ENCODE measurements around the gene PRG2.

- TF ChIP-seq POLR2A (IDR thresholded peaks at IDR 0.05): no peak
- no peak for TF ChIP-seq CTCF (IDR thresholded peaks at IDR 0.05)
These were observed 10.7 kb downstream of the PRG2 start for GRCh38 chr11:57379732-57380131.
